Lower leg skin (tissue), 3 donors: Measurements from ENCODE around the gene TXNRD3.

ENCODE experiments used
- CTCF ChIP-seq, 3 donors: fragments of 450-650 bp; IDR thresholded peaks; one replicate each; pipeline ENCODE4 v1.5.1; 2016; ENCODE audit warnings: antibody characterized with exemption in 3 of 3, mild to moderate bottlenecking in 3 of 3, moderate library complexity in 2 of 3
- POLR2A ChIP-seq, 2 donors: fragments of 450-650 bp; IDR thresholded peaks; one replicate each; pipeline ENCODE4 v1.6.1; 2016 to 2017; ENCODE audit warnings: antibody characterized with exemption in 2 of 2, mild to moderate bottlenecking in 1 of 2, moderate library complexity in 1 of 2

GRCh38 chr3:126658584-126658983 lies 3.7 kb upstream of the TXNRD3 start:
- TF ChIP-seq CTCF (IDR thresholded peaks at IDR 0.05) (no peak), POLR2A (IDR thresholded peaks at IDR 0.05) (no peak)
